Pancreas (tissue), 10 donors: Measurements from ENCODE around the gene CCDC137. TPM values are rescaled to one million over a fixed set of nuclear protein-coding genes. Genes with fewer than 3 reads are reported as not detected.

Experiments
- ATAC-seq, 4 donors: fragments of 200-7000 bp; cut with Tn5 transposase; one replicate each; pipeline versions ENCODE4 v1.8.0 to v1.9.1; 2020; ENCODE audit warnings: mild to moderate bottlenecking in 4 of 4, moderate library complexity in 4 of 4
- DNase-seq, 6 donors: peaks; one replicate each; pipeline ENCODE4 v3.0.0-alpha.2; 2020
- FAIRE-seq: peaks from 2 replicates; lab custom pipeline; 2012; peaks lifted over from hg19 to GRCh38; lab: Jason Lieb, UNC
- H3K27ac ChIP-seq, 4 donors: fragments of 200-600 bp; sonication (generic); 1 replicate in 3 of 4; 2 replicates in 1 of 4; pipeline versions ENCODE4 v1.5.0 to v1.8.0; 2020
- H3K27me3 ChIP-seq, 4 donors: fragments of 200-600 bp; one replicate each; pipeline ENCODE4 v1.8.0; 2021
- H3K36me3 ChIP-seq, 3 donors: fragments of 200-600 bp; sonication (generic) in 1 of 3; one replicate each; pipeline versions ENCODE4 v1.5.0 to v1.8.0; 2020 to 2021
- H3K4me1 ChIP-seq, 3 donors: fragments of 200-600 bp; one replicate each; pipeline ENCODE4 v1.8.0; 2021
- H3K4me3 ChIP-seq, 4 donors: fragments of 200-600 bp; sonication (generic) in 2 of 4; one replicate each; pipeline versions ENCODE4 v1.5.0 to v1.8.0; 2020 to 2021
- H3K9me3 ChIP-seq, 4 donors: fragments of 200-600 bp; one replicate each; pipeline ENCODE4 v1.8.0; 2021
- WGBS, 2 donors: extraction: QIAGEN DNeasy Blood & Tissue Kit; methylation state at CpG; one replicate each; pipeline ENCODE4 v1.1.7; 2013; 5-methylcytosine and 5-hydroxymethylcytosine counted together
- intact Hi-C, 3 donors: fragments of 100-400 bp; cut with DNase I; formaldehyde crosslinking; loops; one replicate each; pipeline versions ENCODE4 v1.11.1 to v1.14.2; 2022
- polyA plus RNA-seq, 2 donors: library from polyadenylated mRNA; stranded (reverse); fragments of 200-250 nt; gene quantifications; one replicate each; pipeline ENCODE4 v1.2.3, GENCODE V29; 2013
- total RNA-seq, 6 donors: library from RNA; stranded (reverse); fragmentation: NEBNext Ultra II Directional in 4 of 6; extraction: Animal tissue kit (Norgen Biotek cat#: 25700) in 4 of 6; gene quantifications; one replicate each; pipeline versions ENCODE4 v1.2.1 to v1.2.4, GENCODE V29; 2021 to 2023
- TF ChIP-seq, protein P1 (sequence below), 4 donors: fragments of 200-600 bp; sonication (generic) in 3 of 4; IDR thresholded peaks; one replicate each; pipeline versions ENCODE4 v1.5.0 to v1.8.0; 2021; ENCODE audit warnings: antibody characterized with exemption in 4 of 4
- donor health status: healthy with polysubstance abuse.
- donor health status: DM: no; HTN: no; CAD: no; lungs with moderate emphysema.
- donor health status: DM: no; HTN: no; CAD: no.
- donor health status: control.
- donor health status: control.
- donor health status: Bipolar disorder and iron deficiency.
- donor health status: DM: yes; HTN: yes; CAD: no.
- donor health status: DM: no; HTN: no; CAD: no.
- donor health status: DM: no; HTN: no; CAD: no.
- donor health status: DM: yes; HTN: yes; CAD: no.

The CCDC137 gene
- total and polyA plus RNA-seq, 8 donors: 2.9 to 50.4 (median 6.8) TPM

DNA sequence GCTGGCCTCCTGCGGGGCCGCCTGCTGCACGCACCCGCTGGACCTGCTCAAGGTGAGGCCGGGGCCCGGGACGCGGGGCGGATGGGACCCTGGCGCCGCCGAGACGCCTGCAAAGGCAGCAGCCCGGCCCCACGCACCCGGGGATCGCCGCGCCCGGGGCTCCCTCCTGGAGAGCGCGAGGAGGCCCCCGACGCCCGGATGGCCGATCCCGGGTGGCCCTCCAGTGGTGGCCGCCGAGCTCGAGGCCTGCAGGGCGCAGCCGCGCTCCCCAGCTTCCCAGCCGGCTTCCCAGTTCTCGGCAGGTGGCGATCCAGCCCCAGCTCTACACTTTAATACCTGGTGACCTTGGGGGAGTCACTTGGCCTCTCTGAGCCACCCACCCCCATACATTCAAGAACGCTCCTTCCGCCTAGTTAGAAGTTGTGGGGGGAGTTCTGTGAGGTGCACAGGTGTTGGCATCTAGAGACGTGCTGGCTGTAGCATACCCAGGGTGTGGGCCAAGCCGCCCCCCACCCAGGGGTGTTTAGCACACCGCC lies 46.0 kb downstream of the CCDC137 start:
- no peak for FAIRE-seq
- peak overlapping the region; percentile 71 to 90 (median 84) for H3K4me3 ChIP-seq
- WGBS, 2 donors: 1 to 3% methylated on average over 19 to 41 of the region's 41 CpGs
- H3K27ac ChIP-seq: peak overlapping the region; percentile 76 to 92 (median 82)
- H3K9me3 ChIP-seq: no peaks in the 10 kb centered on the region
- intact Hi-C loops: no loop called here
- peaks cover 11 to 26% (median 18%) of the 10 kb centered on the region in 3 donors for H3K4me1 ChIP-seq
- no peaks in the 10 kb centered on the region for H3K27me3 ChIP-seq
- TF ChIP-seq, protein P1, sequence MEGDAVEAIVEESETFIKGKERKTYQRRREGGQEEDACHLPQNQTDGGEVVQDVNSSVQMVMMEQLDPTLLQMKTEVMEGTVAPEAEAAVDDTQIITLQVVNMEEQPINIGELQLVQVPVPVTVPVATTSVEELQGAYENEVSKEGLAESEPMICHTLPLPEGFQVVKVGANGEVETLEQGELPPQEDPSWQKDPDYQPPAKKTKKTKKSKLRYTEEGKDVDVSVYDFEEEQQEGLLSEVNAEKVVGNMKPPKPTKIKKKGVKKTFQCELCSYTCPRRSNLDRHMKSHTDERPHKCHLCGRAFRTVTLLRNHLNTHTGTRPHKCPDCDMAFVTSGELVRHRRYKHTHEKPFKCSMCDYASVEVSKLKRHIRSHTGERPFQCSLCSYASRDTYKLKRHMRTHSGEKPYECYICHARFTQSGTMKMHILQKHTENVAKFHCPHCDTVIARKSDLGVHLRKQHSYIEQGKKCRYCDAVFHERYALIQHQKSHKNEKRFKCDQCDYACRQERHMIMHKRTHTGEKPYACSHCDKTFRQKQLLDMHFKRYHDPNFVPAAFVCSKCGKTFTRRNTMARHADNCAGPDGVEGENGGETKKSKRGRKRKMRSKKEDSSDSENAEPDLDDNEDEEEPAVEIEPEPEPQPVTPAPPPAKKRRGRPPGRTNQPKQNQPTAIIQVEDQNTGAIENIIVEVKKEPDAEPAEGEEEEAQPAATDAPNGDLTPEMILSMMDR (IDR thresholded peaks at IDR 0.05): no peak
- peaks cover 0 to 7% (median 0%) of the 10 kb centered on the region in 3 donors for H3K36me3 ChIP-seq
- peak in 5 of 6 donors; percentile 53 to 89 (median 75) for DNase-seq
- peak; percentile 14 to 39 (median 32) for ATAC-seq

DNA sequence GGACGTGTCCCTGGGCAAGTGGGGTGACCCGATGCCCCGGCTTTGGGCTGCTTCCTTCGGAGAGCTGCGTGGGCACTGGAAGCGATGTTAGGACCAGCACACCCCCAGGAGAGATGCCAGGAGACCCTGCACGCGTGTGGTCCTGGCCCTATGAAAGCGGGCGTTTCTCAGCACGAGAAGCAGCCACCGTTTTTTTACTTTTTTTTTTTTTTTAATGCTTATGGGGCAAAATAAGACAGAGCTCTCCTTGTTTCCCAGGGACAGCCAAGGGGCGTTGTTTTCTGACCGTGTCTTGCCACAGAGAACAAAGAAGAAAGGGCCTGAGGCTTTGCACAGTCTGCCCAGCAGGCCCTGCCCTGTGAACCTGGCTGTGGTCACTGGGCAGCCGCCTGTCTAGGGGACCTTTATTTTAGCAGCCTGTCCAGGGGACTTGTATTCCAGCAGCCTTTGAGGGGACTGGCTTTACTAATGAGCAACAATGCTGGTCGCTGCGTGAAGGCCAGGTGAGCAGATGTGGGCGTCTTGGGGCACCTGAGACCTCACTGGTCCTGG lies 46.5 kb downstream of the CCDC137 start:
- Histone ChIP-seq H3K36me3 (peaks cover 0 to 10% (median 0%) of the 10 kb centered on the region in 3 donors), H3K27me3 (no peaks in the 10 kb centered on the region), H3K9me3 (no peaks in the 10 kb centered on the region), H3K27ac (peak overlapping the region; percentile 76 to 92 (median 82)), H3K4me1 (peaks cover 11 to 26% (median 18%) of the 10 kb centered on the region in 3 donors), H3K4me3 (peak overlapping the region; percentile 71 to 90 (median 84))
- TF ChIP-seq, protein P1 (IDR thresholded peaks at IDR 0.05): no peak
- FAIRE-seq (no peak), DNase-seq (peak in 2 of 6 donors; percentile 60 to 78), ATAC-seq (peak; percentile 0 to 11 (median 4))
- 7 to 8% methylated on average over 18 of the region's 18 CpGs for WGBS, 2 donors
- intact Hi-C loops: no loop called here

DNA sequence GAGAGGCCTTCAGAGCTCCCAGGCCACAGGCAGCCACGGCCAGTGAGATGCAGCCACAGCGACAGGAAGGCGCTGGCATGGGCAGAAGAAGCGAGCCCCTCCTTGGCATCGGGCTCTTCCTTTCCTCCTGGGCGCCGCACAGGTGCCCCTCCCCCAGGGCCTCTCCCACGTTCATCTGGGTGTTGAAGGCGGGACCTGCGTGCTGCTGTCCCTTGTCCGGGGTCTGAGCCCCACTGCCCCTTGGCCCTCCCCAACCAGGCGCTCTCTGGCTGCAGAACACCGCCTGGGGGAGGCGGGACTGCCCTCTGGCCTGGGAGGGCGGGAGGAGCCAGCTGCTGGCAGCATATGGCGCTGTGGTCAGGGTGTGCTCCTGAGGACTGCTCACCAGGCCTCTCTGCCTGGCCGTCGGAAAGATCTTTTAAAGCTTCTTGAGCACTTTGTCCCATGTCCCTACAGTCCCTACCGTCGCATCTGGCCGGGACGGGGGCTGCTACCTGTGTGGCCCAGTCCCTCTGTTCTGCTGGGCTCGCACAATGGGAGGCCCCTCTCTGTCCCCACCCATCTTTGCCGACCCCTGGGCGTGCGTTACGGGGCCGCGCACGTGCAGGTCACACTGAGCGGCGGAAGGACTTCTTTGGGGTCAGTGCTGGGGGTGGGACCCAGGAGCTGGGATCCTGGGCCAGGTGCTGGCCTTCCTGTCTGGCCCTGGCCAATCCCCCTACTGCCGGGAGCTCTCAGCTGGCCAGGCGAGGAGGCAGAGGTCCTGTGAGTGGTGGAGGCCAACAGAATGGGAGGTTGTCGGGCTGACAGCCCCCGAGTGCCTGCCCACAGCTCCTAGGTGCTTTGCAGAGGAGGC lies 47.2 kb downstream of the CCDC137 start:
- H3K9me3 ChIP-seq: no peaks in the 10 kb centered on the region
- peaks cover 11 to 26% (median 18%) of the 10 kb centered on the region in 3 donors for H3K4me1 ChIP-seq
- DNase-seq (peak in 5 of 6 donors; percentile 57 to 89 (median 75)), FAIRE-seq (no peak), ATAC-seq (peak; percentile 26 to 63 (median 50))
- H3K4me3 ChIP-seq: peak overlapping the region; percentile 7 to 90 (median 84)
- TF ChIP-seq, protein P1 (IDR thresholded peaks at IDR 0.05): no peak
- peaks cover 0 to 17% (median 0%) of the 10 kb centered on the region in 3 donors for H3K36me3 ChIP-seq
- H3K27me3 ChIP-seq: no peaks in the 10 kb centered on the region
- intact Hi-C loops: no loop called here
- H3K27ac ChIP-seq: peak overlapping the region; percentile 76 to 92 (median 82)
- WGBS, 2 donors: 23 to 29% methylated on average over 35 to 36 of the region's 36 CpGs

DNA sequence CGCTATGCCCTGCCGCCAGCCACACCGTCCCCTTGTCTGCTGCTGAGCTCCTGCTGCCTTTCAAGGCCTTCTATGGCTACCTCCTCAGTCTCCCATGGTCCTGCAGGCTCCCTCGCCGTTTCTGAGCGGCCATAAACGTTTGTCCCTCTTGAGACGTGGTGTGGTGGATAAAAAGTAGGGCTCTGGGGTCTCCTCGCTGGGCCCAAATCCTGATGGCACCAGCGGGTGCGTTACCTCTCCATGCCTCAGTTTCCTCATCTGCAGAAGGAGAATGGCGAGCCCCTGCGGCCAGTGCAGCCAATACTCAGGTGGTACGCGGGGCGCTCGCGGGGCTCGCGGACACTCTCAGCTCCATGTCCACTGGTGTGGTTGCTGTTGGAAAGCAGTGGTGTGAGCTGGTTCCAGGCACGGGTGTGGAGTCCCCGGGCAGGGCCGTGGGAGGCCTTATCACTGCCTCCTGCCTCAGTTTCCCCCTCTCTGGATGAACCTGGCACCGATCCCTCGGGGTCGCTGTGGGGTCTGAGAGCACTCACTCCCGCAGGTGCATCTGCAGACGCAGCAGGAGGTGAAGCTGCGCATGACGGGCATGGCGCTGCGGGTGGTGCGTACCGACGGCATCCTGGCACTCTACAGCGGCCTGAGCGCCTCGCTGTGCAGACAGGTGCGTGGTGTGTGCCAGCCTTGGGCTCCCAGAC lies 48.0 kb downstream of the CCDC137 start:
- ATAC-seq (no peak), FAIRE-seq (no peak), DNase-seq (no peak)
- Histone ChIP-seq H3K4me3 (peak overlapping the region in 3 of 4 donors; percentile 81 to 90 (median 86)), H3K36me3 (peaks cover 0 to 21% (median 0%) of the 10 kb centered on the region in 3 donors), H3K9me3 (no peaks in the 10 kb centered on the region), H3K4me1 (peaks cover 11 to 26% (median 18%) of the 10 kb centered on the region in 3 donors), H3K27me3 (no peaks in the 10 kb centered on the region), H3K27ac (peak overlapping the region in 1 of 4 donors; percentile 92)
- TF ChIP-seq, protein P1 (IDR thresholded peaks at IDR 0.05): no peak
- intact Hi-C loops: no loop called here
- 82 to 88% methylated on average over 39 of the region's 39 CpGs for WGBS, 2 donors
